NB4 (cell line): ENCODE data around the gene KLHL1.

Experiments used
- DNase-seq: peaks from one replicate; pipeline ENCODE4 v3.0.0; 2010; ENCODE audit warnings: low read depth
- H3K4me3 ChIP-seq: one replicate; pipeline ENCODE4 v1.5.1; 2011; ENCODE audit warnings: mild to moderate bottlenecking, low read depth, low read length, moderate library complexity
- MYC ChIP-seq: IDR thresholded peaks from 2 replicates; pipeline ENCODE4 v1.6.1; 2011; ENCODE audit warnings: low read depth, low read length
- POLR2A ChIP-seq: IDR thresholded peaks from 2 replicates; pipeline ENCODE4 v1.6.1; 2011; ENCODE audit warnings: mild to moderate bottlenecking; ENCODE audit not compliant: insufficient read length; ENCODE audit errors: extremely low read depth
- TF ChIP-seq, protein P1 (sequence below): IDR thresholded peaks from 2 replicates; pipeline ENCODE4 v1.6.1; 2011; ENCODE audit warnings: low read depth, low read length
- TF ChIP-seq, protein P2 (sequence below): IDR thresholded peaks from one replicate; pipeline ENCODE4 v1.5.1; 2012; ENCODE audit warnings: low read depth, low read length

KLHL1 gene

DNA sequence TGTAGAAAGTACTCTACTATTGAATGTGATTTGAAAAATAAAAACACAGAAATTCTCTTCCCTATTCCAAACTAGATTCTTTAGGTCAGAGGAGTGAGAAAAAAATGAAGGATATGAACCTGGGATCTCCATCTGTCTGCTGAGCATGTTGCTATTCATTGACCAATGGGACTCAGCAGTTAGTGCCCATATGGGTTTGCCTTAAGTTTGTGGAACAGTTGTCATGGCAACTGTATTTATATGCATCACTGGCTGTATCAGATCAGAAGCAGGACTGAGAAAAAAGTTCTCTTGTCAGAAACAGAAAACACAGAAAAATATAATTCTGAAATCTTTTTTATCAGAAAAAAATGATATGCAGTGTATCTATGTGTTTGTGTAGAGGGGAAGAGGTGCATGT is 74.0 kb downstream of the KLHL1 start:
- no peak for DNase-seq
- no peak overlapping the region for H3K4me3 ChIP-seq
- no peak for TF ChIP-seq MYC
- TF ChIP-seq, protein P1, sequence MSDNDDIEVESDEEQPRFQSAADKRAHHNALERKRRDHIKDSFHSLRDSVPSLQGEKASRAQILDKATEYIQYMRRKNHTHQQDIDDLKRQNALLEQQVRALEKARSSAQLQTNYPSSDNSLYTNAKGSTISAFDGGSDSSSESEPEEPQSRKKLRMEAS, result no peak
- TF ChIP-seq, protein P2, sequence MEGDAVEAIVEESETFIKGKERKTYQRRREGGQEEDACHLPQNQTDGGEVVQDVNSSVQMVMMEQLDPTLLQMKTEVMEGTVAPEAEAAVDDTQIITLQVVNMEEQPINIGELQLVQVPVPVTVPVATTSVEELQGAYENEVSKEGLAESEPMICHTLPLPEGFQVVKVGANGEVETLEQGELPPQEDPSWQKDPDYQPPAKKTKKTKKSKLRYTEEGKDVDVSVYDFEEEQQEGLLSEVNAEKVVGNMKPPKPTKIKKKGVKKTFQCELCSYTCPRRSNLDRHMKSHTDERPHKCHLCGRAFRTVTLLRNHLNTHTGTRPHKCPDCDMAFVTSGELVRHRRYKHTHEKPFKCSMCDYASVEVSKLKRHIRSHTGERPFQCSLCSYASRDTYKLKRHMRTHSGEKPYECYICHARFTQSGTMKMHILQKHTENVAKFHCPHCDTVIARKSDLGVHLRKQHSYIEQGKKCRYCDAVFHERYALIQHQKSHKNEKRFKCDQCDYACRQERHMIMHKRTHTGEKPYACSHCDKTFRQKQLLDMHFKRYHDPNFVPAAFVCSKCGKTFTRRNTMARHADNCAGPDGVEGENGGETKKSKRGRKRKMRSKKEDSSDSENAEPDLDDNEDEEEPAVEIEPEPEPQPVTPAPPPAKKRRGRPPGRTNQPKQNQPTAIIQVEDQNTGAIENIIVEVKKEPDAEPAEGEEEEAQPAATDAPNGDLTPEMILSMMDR, result no peak
- TF ChIP-seq POLR2A, result no peak

DNA sequence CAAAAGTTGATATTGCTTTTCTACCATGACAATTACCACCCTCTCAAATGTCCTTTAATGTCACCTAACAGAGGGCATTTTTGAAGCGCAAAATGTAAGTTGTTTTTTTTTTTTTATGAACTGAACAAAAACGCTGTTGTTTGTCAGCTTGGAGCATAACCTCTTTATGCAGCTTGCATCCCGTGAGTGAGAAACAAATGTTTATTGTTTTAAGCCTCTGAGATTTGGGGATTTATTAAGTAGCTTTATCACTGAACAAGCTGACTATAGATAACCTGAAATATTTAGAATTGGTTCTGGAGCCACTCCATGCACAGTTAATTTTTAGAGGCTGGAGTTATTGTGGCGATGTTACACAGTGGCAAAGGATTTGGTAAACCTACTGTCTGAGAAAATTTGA is 80.7 kb downstream of the KLHL1 start:
- H3K4me3 ChIP-seq, result no peak overlapping the region
- TF ChIP-seq, protein P2, result no peak
- no peak for TF ChIP-seq POLR2A
- TF ChIP-seq, protein P1, result no peak
- no peak for DNase-seq

DNA sequence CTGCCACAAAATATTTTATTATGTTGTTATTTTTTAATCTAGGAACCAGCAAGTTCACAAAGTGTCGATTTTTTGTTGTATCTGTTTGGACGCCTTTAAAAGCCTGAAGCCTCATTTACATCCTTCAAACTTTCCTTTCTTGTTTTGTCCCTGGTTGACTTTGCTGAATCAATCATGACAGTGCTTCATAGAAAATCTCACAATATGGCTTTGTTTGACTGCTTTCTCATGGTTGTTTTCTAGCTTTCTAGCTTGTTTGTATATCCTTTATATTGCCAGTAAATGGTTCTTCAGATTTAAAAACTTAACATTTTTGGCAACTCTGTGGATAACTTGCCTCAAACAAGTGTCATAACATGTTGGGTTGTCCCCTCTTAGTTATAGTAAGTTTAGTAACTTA is 84.7 kb downstream of the KLHL1 start:
- TF ChIP-seq, protein P2, result no peak
- TF ChIP-seq, protein P1, result no peak
- TF ChIP-seq MYC (no peak), POLR2A (no peak)
- no peak for DNase-seq
- no peak overlapping the region for H3K4me3 ChIP-seq

DNA sequence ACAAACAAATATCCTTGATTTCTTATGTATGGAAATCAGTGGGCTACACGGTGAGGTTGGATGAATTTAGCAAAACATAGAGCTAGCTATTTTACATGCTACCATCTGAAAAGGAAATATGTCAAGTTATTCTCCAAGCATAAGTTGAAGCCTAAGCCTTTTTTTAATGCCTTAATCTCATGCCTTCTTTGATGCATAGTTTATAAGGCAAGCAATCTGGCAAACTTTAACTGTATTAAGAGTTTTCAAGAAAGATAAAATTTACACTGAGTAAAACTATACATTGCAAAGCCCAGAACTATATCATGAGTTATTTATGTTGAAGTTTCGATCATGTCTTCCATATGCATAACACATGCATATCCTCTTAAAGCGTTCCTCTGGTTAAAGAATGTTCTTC is 85.6 kb downstream of the KLHL1 start:
- H3K4me3 ChIP-seq, result no peak overlapping the region
- TF ChIP-seq, protein P1, result no peak

DNA sequence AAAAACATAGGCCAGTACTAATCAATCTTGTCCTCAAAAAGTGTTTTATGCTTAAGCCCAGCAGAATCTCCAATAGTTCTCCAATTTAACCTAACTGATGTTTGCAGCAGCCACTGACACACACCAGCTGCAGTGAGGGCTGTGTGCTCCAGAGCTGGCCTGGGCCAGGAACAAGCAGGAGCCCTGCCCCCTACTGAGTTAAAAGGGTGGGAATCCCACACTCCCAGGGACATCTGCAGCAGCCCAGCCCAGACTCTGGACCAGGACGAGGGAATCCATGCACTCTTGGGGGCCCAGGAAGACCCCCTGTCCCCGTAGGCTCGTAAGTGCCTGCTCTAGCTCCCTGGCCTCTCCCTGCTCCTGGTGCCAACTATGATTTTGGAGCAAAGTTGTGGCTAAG is 92.1 kb downstream of the KLHL1 start:
- no peak for DNase-seq
- H3K4me3 ChIP-seq, result no peak overlapping the region
- TF ChIP-seq, protein P1, result no peak
- TF ChIP-seq, protein P2, result no peak
- TF ChIP-seq MYC (no peak), POLR2A (no peak)

More for the DNA sequence above, 85.6 kb downstream of the KLHL1 start:
- no peak for DNase-seq

DNA sequence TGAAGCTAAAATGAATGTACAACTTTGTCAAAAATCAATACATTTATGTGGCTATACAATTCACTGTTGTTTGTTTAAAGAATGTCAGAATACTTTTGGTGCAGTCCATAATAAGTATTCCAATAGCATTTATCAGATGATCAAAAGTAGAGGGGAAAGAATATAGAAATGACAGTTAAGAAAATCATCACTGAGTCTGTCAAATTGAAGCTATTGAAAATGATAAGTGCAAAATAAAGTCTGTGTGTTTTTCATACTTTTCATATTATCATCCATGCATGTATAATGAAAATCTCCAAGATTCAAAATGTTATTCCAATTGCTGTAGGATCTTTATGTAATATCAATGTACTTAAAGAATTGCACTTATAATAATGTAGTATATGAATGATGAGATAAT is 93.9 kb downstream of the KLHL1 start:
- TF ChIP-seq, protein P2, result no peak
- TF ChIP-seq MYC (no peak), POLR2A (no peak)
- TF ChIP-seq, protein P1, result no peak
- H3K4me3 ChIP-seq, result no peak overlapping the region
- no peak for DNase-seq
